ENCODE results near the gene LMAN1L. TPM values are rescaled to one million over a fixed set of nuclear protein-coding genes. Genes with fewer than 3 reads are reported as not detected.

LMAN1L gene
- total and polyA plus RNA-seq, 4 donors, result 0.15 to 0.30 TPM; not detected in 2

- Histone ChIP-seq H3K4me1 (ENCODE audit: control insufficient read depth in 1 of 2, insufficient read depth in 2 of 2, low read length in 2 of 2) (peaks cover 0 to 2% of the 10 kb centered on the region in 2 donors), H3K36me3 (ENCODE audit: control insufficient read depth in 1 of 2, insufficient read depth in 2 of 2, low read length in 1 of 2) (no peaks in the 10 kb centered on the region), H3K4me3 (ENCODE audit: low read length in 2 of 2) (no peak overlapping the region), H3K27me3 (ENCODE audit: control insufficient read depth in 1 of 2, insufficient read depth in 2 of 2, low read length in 1 of 2) (no peaks in the 10 kb centered on the region), H3K9me3 (ENCODE audit: control insufficient read depth, low read length) (no peaks in the 10 kb centered on the region), H3K27ac (ENCODE audit: low read depth in 1 of 2, low read length in 2 of 2) (peak overlapping the region in 1 of 2 donors; percentile 77)
- WGBS, 2 donors, result 21 to 26% methylated on average over 6 of the region's 6 CpGs
- intact Hi-C loops (cut with DNase I), result loop anchor here in 1 of 2 donors (5.0 kb wide), 1 partner anchor 37 kb away; the partner anchor contains the start of gene FAM219B
- ATAC-seq (ENCODE audit: low FRiP score) (no peak), DNase-seq (peak in 1 of 2 donors; percentile 87)
Observed at GRCh38 chr15:74869726-74870407, 57.2 kb downstream of the LMAN1L start.

DNA sequence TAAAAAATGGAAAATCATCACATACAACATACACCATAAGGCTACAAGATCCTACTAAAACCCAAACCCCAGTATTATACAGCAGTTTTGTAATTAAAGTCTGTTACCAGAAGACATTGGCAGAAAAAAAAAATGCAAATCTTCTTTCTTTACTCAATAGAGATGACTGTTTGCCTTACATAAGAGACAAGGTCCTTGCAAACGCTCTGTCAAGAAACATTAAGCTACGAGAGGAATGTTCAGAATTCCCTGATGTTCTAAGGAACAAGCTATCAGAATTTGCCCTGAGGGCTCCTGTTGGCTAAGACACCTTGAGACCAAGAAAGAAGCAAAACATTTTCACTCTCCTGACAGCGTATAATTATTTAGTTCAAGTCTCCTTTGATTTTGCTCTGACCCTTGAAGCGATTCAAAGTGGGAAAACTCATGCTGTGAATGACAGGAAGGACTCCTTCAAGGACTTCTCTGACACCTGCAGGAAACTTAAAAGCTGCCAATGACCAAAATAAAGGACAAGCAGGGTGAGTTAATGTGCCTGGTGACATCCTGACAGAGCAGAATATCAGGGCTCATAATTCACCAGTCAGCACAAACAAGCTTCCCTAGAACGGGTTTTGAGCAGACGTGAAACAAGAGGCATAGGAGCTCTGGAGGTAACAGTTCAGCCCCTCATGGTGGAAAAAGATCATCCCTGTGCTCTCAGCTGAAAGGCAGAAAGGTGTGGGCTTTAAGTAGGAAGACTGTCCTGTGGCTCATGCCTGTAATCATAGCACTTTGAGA lies 58.0 kb downstream of the LMAN1L start:
- H3K4me1 ChIP-seq (ENCODE audit: control insufficient read depth in 1 of 2, insufficient read depth in 2 of 2, low read length in 2 of 2), result peaks cover 0 to 2% of the 10 kb centered on the region in 2 donors
- H3K9me3 ChIP-seq (ENCODE audit: control insufficient read depth, low read length), result no peaks in the 10 kb centered on the region
- no peak for DNase-seq
- no peak overlapping the region for H3K4me3 ChIP-seq (ENCODE audit: low read length in 2 of 2)
- H3K27me3 ChIP-seq (ENCODE audit: control insufficient read depth in 1 of 2, insufficient read depth in 2 of 2, low read length in 1 of 2), result no peaks in the 10 kb centered on the region
- no peak for ATAC-seq (ENCODE audit: low FRiP score)
- intact Hi-C loops (cut with DNase I), result loop anchor here in 1 of 2 donors (5.0 kb wide), 1 partner anchor 37 kb away; the partner anchor contains the start of gene FAM219B
- H3K36me3 ChIP-seq (ENCODE audit: control insufficient read depth in 1 of 2, insufficient read depth in 2 of 2, low read length in 1 of 2), result no peaks in the 10 kb centered on the region
- no peak overlapping the region for H3K27ac ChIP-seq (ENCODE audit: low read depth in 1 of 2, low read length in 2 of 2)
- WGBS, 2 donors, result 41 to 47% methylated on average over 6 of the region's 6 CpGs

DNA sequence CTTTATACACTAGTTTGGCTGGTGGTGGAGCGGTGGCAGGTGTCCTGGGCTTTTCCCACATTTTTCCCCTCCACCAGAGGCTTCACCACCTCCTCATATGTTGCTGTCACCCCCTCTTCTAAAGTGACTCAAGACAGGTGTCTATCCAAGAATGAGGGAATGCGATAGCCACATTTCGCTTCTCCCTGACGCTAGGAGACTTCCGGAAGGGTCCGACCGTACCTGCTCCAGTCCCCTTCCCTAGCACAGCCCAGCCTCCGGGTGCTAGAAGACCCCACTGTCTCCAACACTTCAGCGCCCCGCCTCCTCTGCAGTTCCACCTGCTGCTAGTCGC lies 60.0 kb downstream of the LMAN1L start:
- no peaks in the 10 kb centered on the region for H3K9me3 ChIP-seq (ENCODE audit: control insufficient read depth, low read length)
- H3K36me3 ChIP-seq (ENCODE audit: control insufficient read depth in 1 of 2, insufficient read depth in 2 of 2, low read length in 1 of 2), result no peaks in the 10 kb centered on the region
- DNase-seq (no peak), ATAC-seq (ENCODE audit: low FRiP score) (no peak)
- WGBS, 2 donors, result 0 to 1% methylated on average over 11 of the region's 11 CpGs
- H3K27ac ChIP-seq (ENCODE audit: low read depth in 1 of 2, low read length in 2 of 2), result peak overlapping the region in 1 of 2 donors; percentile 60
- H3K4me1 ChIP-seq (ENCODE audit: control insufficient read depth in 1 of 2, insufficient read depth in 2 of 2, low read length in 2 of 2), result peaks cover 0 to 2% of the 10 kb centered on the region in 2 donors
- intact Hi-C loops (cut with DNase I), result loop anchor here in 1 of 2 donors (5.0 kb wide), 1 partner anchor 35 kb away; the partner anchor contains the start of gene FAM219B
- H3K27me3 ChIP-seq (ENCODE audit: control insufficient read depth in 1 of 2, insufficient read depth in 2 of 2, low read length in 1 of 2), result no peaks in the 10 kb centered on the region
- peak overlapping the region; percentile 70 to 76 for H3K4me3 ChIP-seq (ENCODE audit: low read length in 2 of 2)

DNA sequence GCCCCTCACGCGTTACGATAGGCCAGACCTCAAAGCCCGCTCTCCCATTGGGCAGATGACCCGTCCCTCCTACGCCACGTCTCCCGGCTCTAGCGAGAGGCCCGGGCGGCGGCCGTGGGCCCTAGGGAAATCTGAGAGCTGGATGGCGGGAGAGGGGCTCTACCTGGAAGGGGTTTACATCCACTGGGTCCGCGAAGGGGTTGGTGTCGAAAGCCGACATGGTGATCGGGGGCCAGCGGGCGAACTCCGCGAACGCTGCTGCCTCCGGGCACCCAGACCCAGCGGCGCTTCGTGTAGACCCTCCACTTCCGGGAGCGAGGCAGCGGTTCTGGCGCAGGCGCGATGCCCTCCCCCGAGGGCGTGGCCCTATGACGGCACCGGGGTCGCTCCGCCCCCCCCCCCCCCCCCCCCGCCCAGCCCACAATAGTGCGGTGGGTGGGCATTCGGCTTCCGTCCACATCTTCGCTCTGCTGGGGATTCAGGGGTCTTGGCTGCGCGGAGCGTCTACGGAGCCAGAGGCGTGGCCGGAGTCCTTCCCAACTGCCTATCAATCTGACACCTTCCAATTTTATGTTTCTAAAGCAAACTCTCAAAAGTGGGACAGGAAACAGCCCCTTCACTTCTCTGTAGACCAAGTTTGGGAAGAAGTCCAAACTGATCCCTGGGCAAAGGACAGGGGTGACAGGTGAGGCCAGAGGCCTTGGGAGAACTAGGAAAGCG lies 60.6 kb downstream of the LMAN1L start, which contains the start of gene SCAMP2:
Gene SCAMP2 (minus strand): TSS at position 330 of the 720 bp plus-strand sequence. CDS start 110 bp downstream, at position 220.
- Histone ChIP-seq H3K27me3 (ENCODE audit: control insufficient read depth in 1 of 2, insufficient read depth in 2 of 2, low read length in 1 of 2) (no peaks in the 10 kb centered on the region), H3K27ac (ENCODE audit: low read depth in 1 of 2, low read length in 2 of 2) (peak within 1 kb of the TSS in 1 of 2 donors; percentile 60), H3K4me3 (ENCODE audit: low read length in 2 of 2) (peak within 1 kb of the TSS; percentile 70 to 76), H3K9me3 (ENCODE audit: control insufficient read depth, low read length) (no peaks in the 10 kb centered on the region), H3K4me1 (ENCODE audit: control insufficient read depth in 1 of 2, insufficient read depth in 2 of 2, low read length in 2 of 2) (peaks cover 0 to 2% of the 10 kb centered on the region in 2 donors), H3K36me3 (ENCODE audit: control insufficient read depth in 1 of 2, insufficient read depth in 2 of 2, low read length in 1 of 2) (no peaks in the 10 kb centered on the region)
- intact Hi-C loops (cut with DNase I), result loop anchor here in 1 of 2 donors (5.0 kb wide), 1 partner anchor 34 kb away; the partner anchor contains the start of gene FAM219B
- peak; percentile 97 for ATAC-seq (ENCODE audit: low FRiP score)
- WGBS, 2 donors, result 0 to 1% methylated on average over 28 to 52 of the region's 52 CpGs
- peak; percentile 96 to 98 for DNase-seq

DNA sequence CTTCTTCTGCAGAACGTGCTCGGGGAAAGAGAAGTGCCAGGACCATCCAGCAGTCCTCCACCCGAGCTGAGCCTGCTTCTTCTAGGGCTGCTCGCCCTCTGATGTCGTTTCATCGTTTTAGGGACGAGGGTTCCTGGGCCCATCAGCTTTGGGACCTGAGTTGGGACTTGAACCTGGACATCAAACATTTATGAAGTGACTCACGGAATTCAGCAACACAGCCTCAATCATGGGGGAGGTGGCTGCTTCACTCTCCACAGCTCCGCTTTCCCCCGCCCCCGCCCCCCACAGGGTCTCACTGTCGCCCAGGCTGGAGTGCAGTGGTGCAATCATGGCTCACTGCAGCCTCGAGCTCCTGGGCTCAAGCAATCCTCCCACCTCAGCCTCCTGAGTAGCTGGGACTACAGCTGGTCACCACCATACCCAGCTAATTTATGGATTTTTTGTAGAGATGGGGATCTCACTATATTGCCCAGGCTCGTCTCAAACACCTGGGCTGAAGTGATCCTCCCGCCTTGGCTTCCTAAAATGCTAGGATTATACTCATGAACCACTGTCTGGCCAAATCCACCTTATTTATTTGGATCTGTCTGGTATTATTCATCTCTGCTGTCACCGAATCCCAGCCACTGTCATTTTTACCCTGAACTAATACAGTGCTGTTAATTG lies 61.3 kb downstream of the LMAN1L start:
- Histone ChIP-seq H3K36me3 (ENCODE audit: control insufficient read depth in 1 of 2, insufficient read depth in 2 of 2, low read length in 1 of 2) (no peaks in the 10 kb centered on the region), H3K9me3 (ENCODE audit: control insufficient read depth, low read length) (no peaks in the 10 kb centered on the region), H3K4me3 (ENCODE audit: low read length in 2 of 2) (peak overlapping the region in 1 of 2 donors; percentile 21), H3K4me1 (ENCODE audit: control insufficient read depth in 1 of 2, insufficient read depth in 2 of 2, low read length in 2 of 2) (peaks cover 0 to 2% of the 10 kb centered on the region in 2 donors), H3K27ac (ENCODE audit: low read depth in 1 of 2, low read length in 2 of 2) (no peak overlapping the region), H3K27me3 (ENCODE audit: control insufficient read depth in 1 of 2, insufficient read depth in 2 of 2, low read length in 1 of 2) (no peaks in the 10 kb centered on the region)
- DNase-seq (no peak), ATAC-seq (ENCODE audit: low FRiP score) (peak; percentile 30)
- WGBS, 2 donors, result 23 to 27% methylated on average over 16 of the region's 16 CpGs
- intact Hi-C loops (cut with DNase I), result loop anchor here in 1 of 2 donors (5.0 kb wide), 1 partner anchor 33 kb away; the partner anchor contains the start of gene FAM219B

Small RNAs within 50 kb of the gene (microRNA-seq; reads per million reads assigned to microRNA genes)
- gene MIR4513, result 0 reads per million in 2 donors
- gene MIR6882, result 0.60 to 0.99 reads per million in 2 donors

Other genes starting within 250 kb of the LMAN1L start
- 10 to 100 TPM; 63.7 to 73.2 TPM for gene CLK3, start 197.0 kb upstream of the LMAN1L start, total RNA-seq
- gene CLK3, start 197.0 kb upstream of the LMAN1L start, polyA plus RNA-seq, result 10 to 100 TPM; 37.3 to 94.0 TPM
- gene EDC3, start 116.8 kb upstream of the LMAN1L start, total RNA-seq, result 10 to 100 TPM; 30.8 TPM
- gene EDC3, start 116.8 kb upstream of the LMAN1L start, polyA plus RNA-seq, result 10 to 100 TPM; 13.4 to 17.7 TPM
- gene CYP1A1, start 87.3 kb upstream of the LMAN1L start, total RNA-seq, result 1 to 10 TPM in 1 of 2 donors, not detected in 1; 2.3 TPM
- gene CYP1A1, start 87.3 kb upstream of the LMAN1L start, polyA plus RNA-seq, result 1 to 10 TPM; 1.0 to 6.4 TPM
- not detected for gene CYP1A2, start 64.0 kb upstream of the LMAN1L start, total RNA-seq
- gene CYP1A2, start 64.0 kb upstream of the LMAN1L start, polyA plus RNA-seq, result not detected
- 10 to 100 TPM; 34.9 to 55.2 TPM for gene CSK, start 30.8 kb upstream of the LMAN1L start, total RNA-seq
- 10 to 100 TPM; 21.8 to 29.8 TPM for gene CSK, start 30.8 kb upstream of the LMAN1L start, polyA plus RNA-seq
- gene CPLX3, start 13.8 kb downstream of the LMAN1L start, total RNA-seq, result not detected
- gene CPLX3, start 13.8 kb downstream of the LMAN1L start, polyA plus RNA-seq, result under 1 TPM; 0.05 to 0.13 TPM
- gene ULK3, start 30.3 kb downstream of the LMAN1L start, total RNA-seq, result 10 to 100 TPM; 19.3 to 31.6 TPM
- 10 to 100 TPM; 17.7 to 43.6 TPM for gene ULK3, start 30.3 kb downstream of the LMAN1L start, polyA plus RNA-seq
- gene SCAMP2, start 60.5 kb downstream of the LMAN1L start, total RNA-seq, result 10 to 100 TPM; 62.2 to 65.0 TPM
- gene SCAMP2, start 60.5 kb downstream of the LMAN1L start, polyA plus RNA-seq, result 10 to 100 TPM; 21.8 to 30.4 TPM
- gene MPI, start 77.2 kb downstream of the LMAN1L start, total RNA-seq, result 10 to 100 TPM; 24.4 to 31.1 TPM
- 10 to 100 TPM; 21.3 to 28.0 TPM for gene MPI, start 77.2 kb downstream of the LMAN1L start, polyA plus RNA-seq
- 10 to 100 TPM; 64.7 to 88.4 TPM for gene FAM219B, start 94.0 kb downstream of the LMAN1L start, total RNA-seq
- 10 to 100 TPM; 29.6 to 61.2 TPM for gene FAM219B, start 94.0 kb downstream of the LMAN1L start, polyA plus RNA-seq
- 10 to 100 TPM; 72.6 to 79.6 TPM for gene COX5A, start 125.2 kb downstream of the LMAN1L start, total RNA-seq
- gene COX5A, start 125.2 kb downstream of the LMAN1L start, polyA plus RNA-seq, result 100 to 1,000 TPM; 128 to 222 TPM
- 1 to 10 TPM; 3.6 to 5.8 TPM for gene RPP25, start 143.9 kb downstream of the LMAN1L start, total RNA-seq
- gene RPP25, start 143.9 kb downstream of the LMAN1L start, polyA plus RNA-seq, result 1 to 10 TPM; 2.7 to 6.5 TPM
- 1 to 10 TPM; 3.7 to 5.8 TPM for gene SCAMP5, start 182.7 kb downstream of the LMAN1L start, total RNA-seq
- gene SCAMP5, start 182.7 kb downstream of the LMAN1L start, polyA plus RNA-seq, result 1 to 10 TPM in 1 of 2 donors, under 1 TPM in 1; 0.64 to 9.4 TPM
- gene PPCDC, start 210.8 kb downstream of the LMAN1L start, total RNA-seq, result 10 to 100 TPM in 1 of 2 donors, 1 to 10 TPM in 1; 8.2 to 16.5 TPM
- gene PPCDC, start 210.8 kb downstream of the LMAN1L start, polyA plus RNA-seq, result 10 to 100 TPM; 13.8 to 22.6 TPM

Data from aorta (tissue), 5 donors.